Measurements from ENCODE around the gene FAM120A. TPM values are rescaled to one million over a fixed set of nuclear protein-coding genes. Genes with fewer than 3 reads are reported as not detected.

FAM120A gene
- total RNA-seq, 1 donor from 2014 or later: 109 TPM

- Histone ChIP-seq H3K9me3 (peaks cover 4% of the 10 kb centered on the region), H3K27ac (no peak overlapping the region), H3K27me3 (no peaks in the 10 kb centered on the region), H3K4me1 (no peaks in the 10 kb centered on the region), H3K4me3 (no peak overlapping the region), H3K36me3 (no peaks in the 10 kb centered on the region)
- intact Hi-C loops (cut with DNase I): loop anchor here (10.0 kb wide), 1 partner anchor 427 kb away; no protein-coding TSS in a partner anchor
- ATAC-seq: no peak
- TF ChIP-seq CTCF (IDR thresholded peaks at IDR 0.05): no peak
- DNase-seq: no peak
These were observed 33.9 kb upstream of the FAM120A start for GRCh38 chr9:93417538-93417937.

- DNase-seq: no peak
These were observed 32.5 kb upstream of the FAM120A start for GRCh38 chr9:93419023-93419422.

GRCh38 chr9:93422977-93423616, 28.4 kb upstream of the FAM120A start:
- DNase-seq: no peak
- no peak overlapping the region for H3K4me3 ChIP-seq
- no peaks in the 10 kb centered on the region for H3K27me3 ChIP-seq
- peaks cover 4% of the 10 kb centered on the region for H3K9me3 ChIP-seq
- no peaks in the 10 kb centered on the region for H3K36me3 ChIP-seq
- H3K27ac ChIP-seq: no peak overlapping the region
- peak; percentile 31 for ATAC-seq
- intact Hi-C loops (cut with DNase I): no loop called here
- no peak for TF ChIP-seq CTCF (IDR thresholded peaks at IDR 0.05)
- no peaks in the 10 kb centered on the region for H3K4me1 ChIP-seq

More at GRCh38 chr9:93419023-93419422, 32.5 kb upstream of the FAM120A start:
- Histone ChIP-seq H3K4me1 (no peaks in the 10 kb centered on the region), H3K9me3 (peaks cover 4% of the 10 kb centered on the region), H3K27ac (no peak overlapping the region), H3K4me3 (no peak overlapping the region), H3K27me3 (no peaks in the 10 kb centered on the region), H3K36me3 (no peaks in the 10 kb centered on the region)
- intact Hi-C loops (cut with DNase I): loop anchor here (10.0 kb wide), 1 partner anchor 426 kb away; no protein-coding TSS in a partner anchor
- no peak for TF ChIP-seq CTCF (IDR thresholded peaks at IDR 0.05)
- ATAC-seq: no peak

GRCh38 chr9:93427655-93428379, 23.7 kb upstream of the FAM120A start:
- H3K36me3 ChIP-seq: no peaks in the 10 kb centered on the region
- H3K27me3 ChIP-seq: no peaks in the 10 kb centered on the region
- intact Hi-C loops (cut with DNase I): no loop called here
- H3K9me3 ChIP-seq: no peaks in the 10 kb centered on the region
- peak; percentile 23 for TF ChIP-seq CTCF (IDR thresholded peaks at IDR 0.05)
- ATAC-seq (peak; percentile 61), DNase-seq (no peak)
- H3K4me1 ChIP-seq: no peaks in the 10 kb centered on the region
- no peak overlapping the region for H3K27ac ChIP-seq
- H3K4me3 ChIP-seq: no peak overlapping the region

- Histone ChIP-seq H3K4me3 (no peak overlapping the region), H3K4me1 (no peaks in the 10 kb centered on the region), H3K27ac (no peak overlapping the region), H3K27me3 (no peaks in the 10 kb centered on the region), H3K9me3 (no peaks in the 10 kb centered on the region), H3K36me3 (no peaks in the 10 kb centered on the region)
- peak; percentile 62 for ATAC-seq
- no peak for DNase-seq
- intact Hi-C loops (cut with DNase I): no loop called here
- no peak for TF ChIP-seq CTCF (IDR thresholded peaks at IDR 0.05)
These were observed 19.9 kb upstream of the FAM120A start for GRCh38 chr9:93431539-93432105.

Measured in upper lobe of right lung (tissue), 1 donor.